ENCODE results near the gene SHB. TPM values are rescaled to one million over a fixed set of nuclear protein-coding genes. Genes with fewer than 3 reads are reported as not detected.

Gene SHB
- total RNA-seq, 1 experiment from 2014 or later, result 7.6 TPM

- peaks cover 10% of the 10 kb centered on the region for H3K36me3 Mint-ChIP-seq (ENCODE audit: insufficient read depth, unreplicated experiment)
- H3K4me3 Mint-ChIP-seq (ENCODE audit: low read depth, unreplicated experiment), result no peak overlapping the region
- no peak overlapping the region for H3K27ac Mint-ChIP-seq (ENCODE audit: unreplicated experiment)
- BruUV-seq (replicated peaks), result no TSS peak
- H3K27me3 Mint-ChIP-seq (ENCODE audit: unreplicated experiment), result no peaks in the 10 kb centered on the region
- peaks cover 22% of the 10 kb centered on the region for H3K4me1 Mint-ChIP-seq (ENCODE audit: low read depth, unreplicated experiment)
- intact Hi-C loops (cut with micrococcal nuclease; ENCODE audit: unreplicated experiment), result no loop called here
- TF ChIP-seq CTCF (IDR thresholded peaks at IDR 0.05; ENCODE audit: unreplicated experiment), result no peak
- no peaks in the 10 kb centered on the region for H3K9me3 Mint-ChIP-seq (ENCODE audit: low read depth, unreplicated experiment)
- DNase-seq, result no peak
- CTCF ChIA-PET, result no interaction called here
Measured at GRCh38 chr9:38039090-38039906, 29.7 kb downstream of the SHB start.

- no peaks in the 10 kb centered on the region for H3K27me3 Mint-ChIP-seq (ENCODE audit: unreplicated experiment)
- CTCF ChIA-PET, result no interaction called here
- peaks cover 20% of the 10 kb centered on the region for H3K4me1 Mint-ChIP-seq (ENCODE audit: low read depth, unreplicated experiment)
- no peak overlapping the region for H3K27ac Mint-ChIP-seq (ENCODE audit: unreplicated experiment)
- no peak overlapping the region for H3K4me3 Mint-ChIP-seq (ENCODE audit: low read depth, unreplicated experiment)
- H3K9me3 Mint-ChIP-seq (ENCODE audit: low read depth, unreplicated experiment), result no peaks in the 10 kb centered on the region
- peaks cover 10% of the 10 kb centered on the region for H3K36me3 Mint-ChIP-seq (ENCODE audit: insufficient read depth, unreplicated experiment)
- no peak for TF ChIP-seq CTCF (IDR thresholded peaks at IDR 0.05; ENCODE audit: unreplicated experiment)
- intact Hi-C loops (cut with micrococcal nuclease; ENCODE audit: unreplicated experiment), result no loop called here
- no peak for DNase-seq
- BruUV-seq (replicated peaks), result no TSS peak
Measured at GRCh38 chr9:38038307-38039089, 30.5 kb downstream of the SHB start.

- Mint-ChIP-seq H3K27ac (ENCODE audit: unreplicated experiment) (no peak overlapping the region), H3K9me3 (ENCODE audit: low read depth, unreplicated experiment) (no peaks in the 10 kb centered on the region), H3K4me3 (ENCODE audit: low read depth, unreplicated experiment) (no peak overlapping the region), H3K36me3 (ENCODE audit: insufficient read depth, unreplicated experiment) (peaks cover 6% of the 10 kb centered on the region), H3K4me1 (ENCODE audit: low read depth, unreplicated experiment) (peaks cover 17% of the 10 kb centered on the region), H3K27me3 (ENCODE audit: unreplicated experiment) (no peaks in the 10 kb centered on the region)
- intact Hi-C loops (cut with micrococcal nuclease; ENCODE audit: unreplicated experiment), result no loop called here
- BruUV-seq (replicated peaks), result no TSS peak
- CTCF ChIA-PET, result no interaction called here
- no peak for TF ChIP-seq CTCF (IDR thresholded peaks at IDR 0.05; ENCODE audit: unreplicated experiment)
- DNase-seq, result no peak
Measured at GRCh38 chr9:38037981-38038306, 31.1 kb downstream of the SHB start.

- Mint-ChIP-seq H3K9me3 (ENCODE audit: low read depth, unreplicated experiment) (no peaks in the 10 kb centered on the region), H3K36me3 (ENCODE audit: insufficient read depth, unreplicated experiment) (peaks cover 4% of the 10 kb centered on the region), H3K4me3 (ENCODE audit: low read depth, unreplicated experiment) (no peak overlapping the region), H3K4me1 (ENCODE audit: low read depth, unreplicated experiment) (peaks cover 26% of the 10 kb centered on the region), H3K27me3 (ENCODE audit: unreplicated experiment) (no peaks in the 10 kb centered on the region), H3K27ac (ENCODE audit: unreplicated experiment) (no peak overlapping the region)
- no peak for TF ChIP-seq CTCF (IDR thresholded peaks at IDR 0.05; ENCODE audit: unreplicated experiment)
- no peak for DNase-seq
- intact Hi-C loops (cut with micrococcal nuclease; ENCODE audit: unreplicated experiment), result no loop called here
- BruUV-seq (replicated peaks), result no TSS peak
- CTCF ChIA-PET, result interaction anchor here (0.6 kb wide), 1 partner anchor 24 kb away, joined by 3 read pairs; no protein-coding TSS in a partner anchor
Measured at GRCh38 chr9:38036359-38037084, 32.5 kb downstream of the SHB start.
